GM19324 (cell line): Measurements from ENCODE around the gene CACHD1.

Source experiments
- ATAC-seq: cut with Tn5 transposase; IDR thresholded peaks from one replicate; pipeline ENCODE4 v1.9.1; 2021; ENCODE audit warnings: mild to moderate bottlenecking, moderate library complexity; ENCODE audit not compliant: unreplicated experiment, low FRiP score

The CACHD1 gene

DNA sequence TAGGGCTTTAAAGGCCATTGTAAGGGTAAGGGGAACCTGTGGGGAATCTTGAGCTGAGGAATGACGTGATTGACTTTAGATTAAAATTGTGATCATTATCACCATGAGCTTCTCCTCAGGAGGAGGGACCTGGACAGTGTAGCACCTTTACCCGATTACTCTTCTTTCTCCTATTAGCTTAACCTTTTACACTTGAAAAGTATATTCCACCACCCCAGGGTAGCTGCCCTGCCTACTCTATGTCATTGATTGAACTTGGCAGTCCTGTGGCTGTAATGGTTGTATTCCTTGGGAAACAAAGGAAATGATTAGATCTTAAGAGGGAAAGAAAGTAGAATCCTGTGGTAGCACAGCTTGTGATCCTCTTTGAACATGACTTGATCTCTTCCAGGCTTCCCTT is 47.7 kb downstream of the CACHD1 start:
- no peak for ATAC-seq

DNA sequence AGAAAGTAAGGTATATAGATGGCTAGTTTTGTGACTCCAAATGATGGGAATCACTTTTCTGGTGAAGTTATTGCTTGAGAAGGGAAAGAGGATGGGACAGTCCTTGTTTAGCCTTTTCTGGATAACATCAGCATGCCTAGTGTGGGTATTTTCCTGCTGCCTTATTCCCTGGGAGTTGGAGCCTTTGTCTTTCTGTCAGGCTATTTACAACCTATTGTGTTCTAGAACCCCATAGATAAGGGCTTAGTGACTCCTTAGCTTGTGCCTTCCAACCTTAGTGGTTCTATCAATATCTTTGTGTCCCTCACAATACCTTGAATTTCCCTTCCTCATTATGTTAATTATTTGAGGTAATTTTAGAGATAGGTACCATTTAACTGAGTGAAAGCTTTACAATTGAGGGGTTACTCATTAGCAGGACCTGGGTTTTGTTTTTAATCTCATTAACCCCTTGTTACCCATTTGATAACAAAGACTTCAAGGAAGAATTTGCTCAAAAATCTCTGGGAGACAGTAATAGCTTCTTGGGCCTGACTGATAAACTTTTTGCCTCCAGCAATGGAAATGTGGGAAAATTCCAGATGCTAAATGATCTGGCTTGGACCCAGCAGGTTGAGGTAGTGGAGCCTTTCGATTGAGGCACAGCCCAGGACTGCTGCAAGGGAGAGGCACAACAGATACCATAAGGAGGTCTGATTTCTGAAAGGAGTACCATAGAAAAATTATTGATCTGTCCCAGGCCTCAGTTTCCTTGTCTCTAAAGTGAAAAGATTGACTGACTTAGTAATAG is 49.0 kb downstream of the CACHD1 start:
- no peak for ATAC-seq

- no peak for ATAC-seq
Observed at GRCh38 chr1:64519901-64520300, 50.0 kb downstream of the CACHD1 start.

DNA sequence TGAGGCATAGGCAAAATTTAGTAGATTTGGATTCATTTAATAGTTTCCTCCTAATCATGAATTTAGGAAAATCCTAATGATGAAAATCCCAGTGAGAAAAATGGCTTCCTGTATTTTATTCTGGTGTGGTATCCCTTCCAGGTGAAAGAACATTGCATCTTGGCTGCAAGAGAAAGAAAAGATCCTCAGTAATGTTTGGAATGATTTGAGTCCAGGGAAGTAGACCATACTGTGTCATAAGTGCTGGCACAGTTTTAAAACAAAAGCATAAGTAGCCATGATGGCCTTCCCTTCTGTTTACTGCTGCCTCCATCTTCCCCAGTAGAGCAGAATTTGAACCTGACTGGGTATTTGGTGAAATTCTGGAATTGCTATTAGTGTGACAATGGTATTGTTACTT is 52.8 kb downstream of the CACHD1 start:
- ATAC-seq, result no peak

GRCh38 chr1:64523413-64524337 is 53.7 kb downstream of the CACHD1 start:
- no peak for ATAC-seq

DNA sequence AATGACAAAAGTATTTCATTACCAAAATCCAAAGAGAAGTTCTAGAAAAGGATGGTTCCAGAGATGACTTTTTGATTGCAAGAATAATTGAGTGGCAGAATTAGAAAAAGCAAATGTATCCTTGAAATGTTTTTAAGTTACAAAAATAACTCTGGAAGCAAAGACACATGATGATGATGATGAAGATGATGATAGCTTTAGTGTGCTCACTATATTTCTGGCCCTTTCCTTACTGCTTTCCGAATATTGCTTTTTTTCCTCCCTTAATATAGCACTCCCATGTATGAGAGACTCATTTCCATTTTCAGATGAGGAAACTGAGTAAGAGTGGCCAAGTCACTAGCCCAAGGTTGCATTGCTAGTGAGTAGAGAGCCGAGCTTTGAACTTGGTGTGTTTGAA is 54.7 kb downstream of the CACHD1 start:
- ATAC-seq, result no peak

DNA sequence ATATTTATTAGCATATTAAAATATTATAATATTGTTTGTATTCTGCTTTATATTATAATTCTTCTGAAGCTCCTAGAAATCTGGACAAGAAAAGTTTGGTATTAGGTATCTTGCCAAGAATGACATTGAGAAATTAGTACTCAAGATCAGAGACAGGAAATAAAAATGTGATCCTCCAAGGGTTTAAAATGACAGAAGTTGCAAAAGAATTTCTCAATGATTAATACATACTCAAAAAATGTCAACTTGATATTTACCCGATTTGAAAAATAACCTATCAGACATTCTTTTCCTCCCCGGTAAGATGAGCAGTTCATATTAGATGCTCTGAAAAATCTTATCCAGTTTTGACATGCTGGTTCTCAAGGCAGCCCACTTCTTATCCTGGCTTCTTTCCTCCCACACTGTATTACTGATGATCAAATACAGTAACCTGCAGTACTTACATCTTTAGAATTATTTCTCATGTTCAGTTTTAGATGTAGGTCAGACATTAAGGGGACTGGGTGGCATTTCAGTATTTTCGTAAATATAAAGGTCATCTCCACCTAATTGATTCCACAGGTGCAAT is 55.3 kb downstream of the CACHD1 start:
- ATAC-seq, result no peak

DNA sequence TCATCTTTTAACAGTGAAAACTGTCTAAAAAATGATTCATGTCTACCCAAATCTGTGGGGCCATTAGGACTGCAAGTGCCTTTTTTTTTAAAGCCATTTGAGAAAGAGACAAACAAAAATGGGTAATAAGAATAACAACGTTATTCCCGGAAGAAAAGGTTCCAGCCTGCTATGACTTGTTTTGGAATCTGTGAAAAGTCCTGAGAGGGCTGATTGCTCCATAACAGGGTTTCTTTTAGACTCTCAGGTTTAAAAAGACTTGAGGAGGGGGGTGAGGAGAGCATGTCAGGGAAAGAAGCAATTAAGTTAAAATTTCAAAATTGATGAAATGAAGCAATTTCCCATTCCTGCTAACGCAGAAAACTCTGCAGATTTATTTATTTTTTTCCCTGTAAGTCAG is 56.4 kb downstream of the CACHD1 start:
- no peak for ATAC-seq

GRCh38 chr1:64527165-64527564 is 57.2 kb downstream of the CACHD1 start:
- no peak for ATAC-seq

GRCh38 chr1:64527786-64528185 is 57.9 kb downstream of the CACHD1 start:
- no peak for ATAC-seq

DNA sequence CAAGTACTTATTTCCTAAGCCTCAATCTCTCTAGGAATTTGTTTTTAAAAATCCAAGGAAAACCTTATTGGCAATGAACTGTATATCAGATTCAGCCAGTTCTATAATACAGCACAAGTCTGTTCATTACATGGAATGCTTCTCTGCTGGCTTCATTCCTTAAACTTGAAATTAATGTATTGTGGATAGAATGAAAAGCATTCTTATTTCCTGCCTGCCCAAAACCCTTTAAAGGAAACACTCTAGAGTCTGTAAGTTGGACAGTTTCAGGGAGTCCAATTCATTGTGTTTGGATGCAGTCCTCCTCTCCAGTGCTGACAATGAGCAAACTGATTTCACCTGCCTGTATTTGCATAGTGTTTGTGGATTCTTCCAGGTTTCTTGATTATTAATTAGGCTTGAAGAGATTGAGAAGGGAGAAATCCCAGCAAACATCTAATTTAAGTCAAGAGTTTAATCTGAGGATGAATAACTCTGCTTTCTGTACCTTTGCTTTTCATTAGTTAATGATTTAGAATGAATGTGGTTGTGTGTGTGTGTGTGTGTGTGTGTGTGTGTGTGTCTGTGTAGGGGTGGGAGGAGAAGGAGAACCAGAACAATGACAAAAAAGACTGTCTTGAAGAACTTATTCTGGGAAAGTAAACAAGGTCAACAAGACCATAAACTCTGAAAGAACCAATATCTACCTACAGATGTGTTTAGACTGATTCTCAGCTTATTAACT is 61.2 kb downstream of the CACHD1 start:
- ATAC-seq, result no peak

GRCh38 chr1:64532646-64533045 is 62.7 kb downstream of the CACHD1 start:
- no peak for ATAC-seq

GRCh38 chr1:64535938-64536835 is 66.3 kb downstream of the CACHD1 start:
- no peak for ATAC-seq

GRCh38 chr1:64536836-64537490 is 67.0 kb downstream of the CACHD1 start:
- no peak for ATAC-seq

- ATAC-seq, result no peak
Observed at GRCh38 chr1:64537942-64538341, 68.0 kb downstream of the CACHD1 start.

DNA sequence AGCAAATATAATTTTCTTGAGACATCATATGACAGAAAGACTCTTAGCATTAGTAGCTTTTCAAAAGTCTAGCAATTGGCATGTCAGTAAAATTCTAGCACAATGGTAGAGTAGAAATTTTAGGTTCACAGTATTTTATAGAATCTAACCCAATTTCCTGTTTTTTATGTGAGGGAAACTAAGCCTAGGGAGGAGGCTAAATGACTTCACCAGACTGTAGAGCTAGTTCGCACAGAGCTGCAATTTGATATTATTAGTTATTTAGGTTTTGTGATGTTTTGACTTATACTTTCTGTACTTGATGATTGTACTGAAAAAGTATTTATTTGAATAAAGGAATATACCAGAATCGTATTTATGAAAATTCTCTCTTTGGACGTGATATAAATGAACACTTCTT is 68.5 kb downstream of the CACHD1 start:
- no peak for ATAC-seq

DNA sequence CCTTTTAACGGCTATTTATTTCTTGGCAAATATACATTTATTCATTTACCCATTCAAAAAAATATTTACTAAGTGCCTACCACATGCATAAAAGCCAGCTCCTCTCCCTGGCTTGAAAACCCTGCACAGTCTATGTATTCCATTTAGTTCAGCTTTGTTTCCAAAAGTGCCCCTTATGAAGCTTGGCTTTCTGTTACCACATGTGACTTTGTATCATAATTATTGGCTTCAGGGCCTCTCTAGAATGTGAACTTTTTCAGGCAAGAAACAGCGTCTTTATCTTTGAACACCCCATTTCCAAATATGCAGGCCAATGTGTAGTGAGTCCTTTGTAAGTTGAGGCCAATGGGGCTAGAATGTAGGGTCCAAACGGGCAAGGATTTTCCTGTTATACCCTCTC is 69.4 kb downstream of the CACHD1 start:
- no peak for ATAC-seq

- no peak for ATAC-seq
Observed at GRCh38 chr1:64539781-64540218, 69.9 kb downstream of the CACHD1 start.

- no peak for ATAC-seq
Observed at GRCh38 chr1:64540265-64540791, 70.4 kb downstream of the CACHD1 start.
